BJ (cell line): ENCODE measurements around the gene SLC22A13. TPM values are rescaled to one million over a fixed set of nuclear protein-coding genes. Genes with fewer than 3 reads are reported as not detected.

ENCODE experiments used
- CTCF ChIA-PET: fragments of 350-600 bp; formaldehyde crosslinking; extraction: SDS; loops from one replicate; lab custom pipeline; 2021; ENCODE audit warnings: antibody characterized with exemption, inconsistent platforms; lab: Yijun Ruan, JAX
- POLR2A ChIA-PET: fragments of 300-600 bp; sonication (Branson Sonifier 250); formaldehyde crosslinking; extraction: SDS; loops from one replicate; lab custom pipeline; 2021; ENCODE audit warnings: antibody characterized with exemption; lab: Charles Lee
- DNase-seq: peaks from one replicate; pipeline ENCODE4 v3.0.0-alpha.2; 2011; ENCODE audit warnings: low read depth
- H3K27me3 ChIP-seq: 2 replicates; pipeline ENCODE4 v1.6.0; 2011; ENCODE audit warnings: low read length; ENCODE audit not compliant: control insufficient read depth, insufficient read depth
- H3K36me3 ChIP-seq: 2 replicates; pipeline ENCODE4 v1.5.1; 2011; ENCODE audit warnings: low read length; ENCODE audit not compliant: control insufficient read depth, insufficient read depth
- H3K4me3 ChIP-seq: 2 replicates; pipeline ENCODE4 v1.5.1; 2011; ENCODE audit warnings: low read depth, mild to moderate bottlenecking, control low read depth, low read length
- CTCF ChIP-seq: IDR thresholded peaks from 2 replicates; pipeline ENCODE4 v1.5.1; 2011; ENCODE audit warnings: low read depth, mild to moderate bottlenecking, control low read depth, inconsistent platforms, low read length, moderate library complexity; ENCODE audit not compliant: insufficient read depth
- polyA plus RNA-seq: library from polyadenylated mRNA; depleted of rRNA; stranded (reverse); fragments of >200 nt; gene quantifications from 2 replicates; pipeline ENCODE4 v1.2.3, GENCODE V29; 2011

The SLC22A13 gene
- polyA plus RNA-seq, 1 experiment: 0.13 TPM

DNA sequence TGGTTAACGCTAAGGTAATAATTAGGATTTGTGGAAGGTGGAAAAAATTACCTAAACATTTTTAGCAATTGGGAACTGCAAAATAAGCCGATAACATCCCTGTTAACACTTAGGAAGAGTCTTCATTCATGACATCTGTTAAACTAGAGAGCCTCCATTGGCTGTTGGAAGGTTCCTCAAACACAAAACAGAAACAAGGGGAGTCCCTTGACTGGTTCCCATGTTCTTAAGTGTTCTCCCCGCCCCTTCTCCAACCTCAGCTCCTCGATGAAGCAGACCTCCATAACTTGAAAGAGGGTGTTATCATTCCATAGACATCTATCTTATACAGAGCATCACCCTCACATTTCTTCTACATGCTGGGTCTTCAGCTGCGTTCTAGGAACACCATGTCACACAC lies 2.5 kb downstream of the SLC22A13 start:
- TF ChIP-seq CTCF: no peak
- no peak for DNase-seq
- POLR2A ChIA-PET: no interaction called here

DNA sequence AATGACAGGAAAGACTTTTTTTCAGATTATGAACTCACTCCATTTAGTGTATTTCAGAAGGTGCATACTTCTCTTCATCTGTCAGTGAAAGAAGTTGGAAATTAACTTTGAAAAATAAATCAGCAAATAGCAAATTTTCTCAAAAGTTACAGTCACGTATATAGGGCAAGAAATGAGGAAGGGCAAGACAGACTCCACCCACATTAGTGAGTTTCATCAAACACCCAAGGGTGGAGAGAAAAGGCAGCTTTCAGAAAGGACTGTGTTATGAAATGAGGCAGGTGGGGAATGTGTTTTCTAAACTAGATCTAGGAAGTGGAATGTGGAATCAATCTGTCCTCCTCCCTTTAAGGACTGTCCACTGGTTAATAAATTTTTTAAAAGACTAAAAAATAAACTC lies 2.9 kb downstream of the SLC22A13 start:
- no peak overlapping the region for H3K4me3 ChIP-seq
- no peak for DNase-seq
- peaks cover 3% of the 10 kb centered on the region for H3K36me3 ChIP-seq
- H3K27me3 ChIP-seq: no peaks in the 10 kb centered on the region
- no peak for TF ChIP-seq CTCF
- ChIA-PET CTCF (no interaction called here), POLR2A (no interaction called here)

More for the DNA sequence above, 2.5 kb downstream of the SLC22A13 start:
- Histone ChIP-seq H3K27me3 (no peaks in the 10 kb centered on the region), H3K36me3 (peaks cover 4% of the 10 kb centered on the region), H3K4me3 (no peak overlapping the region)
- CTCF ChIA-PET: no interaction called here

DNA sequence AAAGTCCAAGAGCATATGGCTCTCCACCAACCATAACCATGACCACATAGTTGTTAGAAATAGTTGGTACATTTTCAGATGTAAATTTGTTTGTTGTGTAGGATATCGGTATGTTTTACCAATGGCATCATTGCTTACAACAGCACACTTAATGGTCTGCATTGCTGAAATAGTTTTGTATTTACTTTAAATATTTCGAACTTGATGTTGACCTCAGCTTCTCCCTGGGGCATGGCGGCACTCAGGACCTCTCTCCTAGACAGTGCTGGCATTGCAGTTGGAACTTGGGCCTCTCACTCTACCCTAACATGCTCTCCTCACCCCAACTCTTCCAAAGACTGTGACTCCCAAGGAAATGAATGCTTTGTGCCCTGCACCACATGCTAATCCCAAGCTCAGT lies 5.0 kb downstream of the SLC22A13 start:
- no peak for DNase-seq
- peaks cover 2% of the 10 kb centered on the region for H3K36me3 ChIP-seq
- TF ChIP-seq CTCF: no peak
- H3K27me3 ChIP-seq: no peaks in the 10 kb centered on the region
- POLR2A ChIA-PET: no interaction called here
- CTCF ChIA-PET: no interaction called here
- no peak overlapping the region for H3K4me3 ChIP-seq

GRCh38 chr3:38271553-38271952 lies 5.9 kb downstream of the SLC22A13 start:
- peaks cover under 1% of the 10 kb centered on the region; the same call in 1 of the 2 replicates for H3K36me3 ChIP-seq
- no peak for DNase-seq
- H3K27me3 ChIP-seq: no peaks in the 10 kb centered on the region
- TF ChIP-seq CTCF: no peak
- no peak overlapping the region for H3K4me3 ChIP-seq
- ChIA-PET POLR2A (no interaction called here), CTCF (no interaction called here)

GRCh38 chr3:38274864-38275649 lies 9.4 kb downstream of the SLC22A13 start:
- TF ChIP-seq CTCF: no peak
- POLR2A ChIA-PET: no interaction called here
- no peaks in the 10 kb centered on the region for H3K27me3 ChIP-seq
- H3K36me3 ChIP-seq: peaks cover 7% of the 10 kb centered on the region
- no peak for DNase-seq
- H3K4me3 ChIP-seq: no peak overlapping the region
- CTCF ChIA-PET: interaction anchor here (0.6 to 1.3 kb wide), 2 partner anchors 44 to 205 kb away, joined by 3 read pairs; no protein-coding TSS in a partner anchor
